Tibial artery (tissue), 4 donors: ENCODE results near the gene TMEM123.

Experiments used
- DNase-seq, 2 donors: peaks; one replicate each; pipeline ENCODE4 v3.0.0-alpha.2; 2019
- H3K27ac ChIP-seq, 2 donors: fragments of 200-600 bp; sonication (generic) in 1 of 2; 1 replicate in 1 of 2; 2 replicates in 1 of 2; pipeline ENCODE4 v1.5.1; 2018 to 2019; ENCODE audit warnings: mild to moderate bottlenecking in 1 of 2
- H3K27me3 ChIP-seq, 2 donors: fragments of 200-600 bp; sonication (generic) in 1 of 2; one replicate each; pipeline versions ENCODE4 v1.5.1 to v1.6.0; 2016 to 2019
- H3K36me3 ChIP-seq, 3 donors: fragments of 200-600 bp; sonication (generic) in 2 of 3; one replicate each; pipeline ENCODE4 v1.5.1; 2016 to 2019; ENCODE audit warnings: mild to moderate bottlenecking in 2 of 3
- H3K4me1 ChIP-seq, 4 donors: fragments of 200-600 bp; sonication (generic) in 2 of 4; 1 replicate in 3 of 4; 2 replicates in 1 of 4; pipeline ENCODE4 v1.5.1; 2016 to 2019
- H3K4me3 ChIP-seq, 2 donors: fragments of 200-600 bp; sonication (generic) in 1 of 2; 1 replicate in 1 of 2; 2 replicates in 1 of 2; pipeline ENCODE4 v1.5.1; 2018 to 2019; ENCODE audit warnings: mild to moderate bottlenecking in 2 of 2
- H3K9me3 ChIP-seq, 3 donors: fragments of 200-600 bp; sonication (generic) in 1 of 3; one replicate each; pipeline ENCODE4 v1.5.1; 2016 to 2019
- intact Hi-C: fragments of 100-400 bp; cut with DNase I; formaldehyde crosslinking; loops from one replicate; pipeline ENCODE4 v1.15.0; 2023; ENCODE audit warnings: low total_unique reads
- TF ChIP-seq, protein P1 (sequence below), 2 experiments: fragments of 200-600 bp in 1 of 2; fragments of 450-650 bp in 1 of 2; IDR thresholded peaks; one replicate each; pipeline ENCODE4 v1.5.1; 2017 to 2019; ENCODE audit warnings: antibody characterized with exemption in 2 of 2, mild to moderate bottlenecking in 1 of 2, moderate library complexity in 1 of 2

Gene TMEM123

GRCh38 chr11:102420547-102420946 lies 32.0 kb downstream of the TMEM123 start:
- DNase-seq = no peak
- Histone ChIP-seq H3K4me3 (no peak overlapping the region), H3K27ac (no peak overlapping the region), H3K9me3 (peaks cover 0 to 9% (median 7%) of the 10 kb centered on the region in 3 donors), H3K27me3 (no peaks in the 10 kb centered on the region), H3K36me3 (no peaks in the 10 kb centered on the region), H3K4me1 (no peaks in the 10 kb centered on the region)
- intact Hi-C loops = no loop called here
- TF ChIP-seq, protein P1, sequence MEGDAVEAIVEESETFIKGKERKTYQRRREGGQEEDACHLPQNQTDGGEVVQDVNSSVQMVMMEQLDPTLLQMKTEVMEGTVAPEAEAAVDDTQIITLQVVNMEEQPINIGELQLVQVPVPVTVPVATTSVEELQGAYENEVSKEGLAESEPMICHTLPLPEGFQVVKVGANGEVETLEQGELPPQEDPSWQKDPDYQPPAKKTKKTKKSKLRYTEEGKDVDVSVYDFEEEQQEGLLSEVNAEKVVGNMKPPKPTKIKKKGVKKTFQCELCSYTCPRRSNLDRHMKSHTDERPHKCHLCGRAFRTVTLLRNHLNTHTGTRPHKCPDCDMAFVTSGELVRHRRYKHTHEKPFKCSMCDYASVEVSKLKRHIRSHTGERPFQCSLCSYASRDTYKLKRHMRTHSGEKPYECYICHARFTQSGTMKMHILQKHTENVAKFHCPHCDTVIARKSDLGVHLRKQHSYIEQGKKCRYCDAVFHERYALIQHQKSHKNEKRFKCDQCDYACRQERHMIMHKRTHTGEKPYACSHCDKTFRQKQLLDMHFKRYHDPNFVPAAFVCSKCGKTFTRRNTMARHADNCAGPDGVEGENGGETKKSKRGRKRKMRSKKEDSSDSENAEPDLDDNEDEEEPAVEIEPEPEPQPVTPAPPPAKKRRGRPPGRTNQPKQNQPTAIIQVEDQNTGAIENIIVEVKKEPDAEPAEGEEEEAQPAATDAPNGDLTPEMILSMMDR (IDR thresholded peaks at IDR 0.05) = no peak

GRCh38 chr11:102419181-102419580 lies 33.4 kb downstream of the TMEM123 start:
- Histone ChIP-seq H3K27me3 (no peaks in the 10 kb centered on the region), H3K27ac (no peak overlapping the region), H3K4me3 (no peak overlapping the region), H3K9me3 (peaks cover 0 to 9% (median 7%) of the 10 kb centered on the region in 3 donors), H3K36me3 (no peaks in the 10 kb centered on the region), H3K4me1 (no peaks in the 10 kb centered on the region)
- TF ChIP-seq, protein P1 (IDR thresholded peaks at IDR 0.05) = no peak
- intact Hi-C loops = no loop called here
- no peak for DNase-seq

DNA sequence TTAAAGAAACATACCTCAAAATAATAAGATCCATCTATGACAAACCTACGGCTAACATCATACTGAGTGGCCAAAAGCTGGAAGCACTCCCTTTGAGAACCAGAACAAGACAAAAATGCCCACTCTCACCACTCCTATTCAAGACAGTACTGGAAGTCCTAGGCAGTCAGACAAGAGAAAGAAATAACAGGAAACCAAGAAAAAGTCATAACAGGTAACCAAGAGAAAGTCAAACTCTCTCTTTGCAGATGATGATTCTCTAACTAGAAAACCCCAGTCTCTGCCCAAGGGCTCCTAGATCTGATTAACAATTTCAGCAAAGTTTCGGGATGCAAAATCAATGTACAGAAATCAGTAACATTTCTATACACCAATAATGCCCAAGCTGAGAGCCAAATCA lies 35.6 kb downstream of the TMEM123 start:
- no peaks in the 10 kb centered on the region for H3K4me1 ChIP-seq
- TF ChIP-seq, protein P1 (IDR thresholded peaks at IDR 0.05) = no peak
- peaks cover 0 to 9% (median 7%) of the 10 kb centered on the region in 3 donors for H3K9me3 ChIP-seq
- DNase-seq = no peak
- H3K4me3 ChIP-seq = no peak overlapping the region
- intact Hi-C loops = no loop called here
- H3K27me3 ChIP-seq = no peaks in the 10 kb centered on the region
- H3K27ac ChIP-seq = no peak overlapping the region
- H3K36me3 ChIP-seq = no peaks in the 10 kb centered on the region

DNA sequence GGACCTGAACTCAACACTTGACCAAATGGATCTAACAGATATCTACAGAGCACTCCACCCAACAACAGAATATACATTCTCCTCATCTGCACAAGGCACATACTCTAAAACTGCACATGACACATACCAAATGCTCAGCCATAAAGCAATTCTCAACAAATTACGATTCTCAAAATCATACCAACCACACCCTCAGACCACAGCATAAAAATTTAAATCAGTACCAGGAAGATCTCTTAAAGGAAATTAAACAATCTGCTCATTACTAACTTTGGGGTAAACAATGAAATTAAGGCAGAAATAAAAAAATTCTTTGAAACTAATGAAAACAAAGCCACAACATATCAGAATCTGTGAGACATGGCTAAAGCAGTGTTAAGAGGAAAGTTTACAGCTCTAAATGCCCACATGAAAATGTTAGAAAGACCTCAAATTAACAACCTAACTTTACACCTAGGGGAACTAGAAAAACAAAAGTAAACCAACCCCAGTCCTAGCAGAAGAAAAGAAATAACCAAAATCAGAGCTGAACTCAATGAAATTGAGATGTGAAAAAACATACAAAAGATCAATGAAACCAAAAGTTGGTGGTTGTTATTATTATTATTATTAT lies 37.2 kb downstream of the TMEM123 start:
- Histone ChIP-seq H3K4me1 (peaks cover 0 to 2% (median 0%) of the 10 kb centered on the region in 4 donors), H3K9me3 (peaks cover 0 to 9% (median 7%) of the 10 kb centered on the region in 3 donors), H3K27me3 (no peaks in the 10 kb centered on the region), H3K36me3 (no peaks in the 10 kb centered on the region), H3K4me3 (no peak overlapping the region), H3K27ac (no peak overlapping the region)
- intact Hi-C loops = no loop called here
- DNase-seq = no peak
- TF ChIP-seq, protein P1 (IDR thresholded peaks at IDR 0.05) = no peak

DNA sequence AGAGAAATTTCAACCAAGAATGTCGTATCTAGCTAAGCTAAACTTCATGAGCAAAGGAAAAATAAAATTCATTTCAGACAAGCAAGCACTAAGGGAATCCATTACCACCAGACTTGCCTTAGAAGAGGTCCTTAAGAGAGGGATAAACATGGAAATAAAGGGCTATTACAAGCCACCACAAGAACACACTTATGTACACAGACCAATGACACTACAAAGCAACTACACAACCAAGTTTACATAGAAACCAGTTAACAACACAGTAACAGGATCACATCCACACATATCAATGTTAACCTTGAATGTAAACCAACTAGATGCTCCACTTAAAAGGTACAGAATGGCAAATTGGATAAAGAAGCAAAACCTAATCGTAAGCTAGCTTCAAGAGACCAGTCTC lies 38.0 kb downstream of the TMEM123 start:
- H3K27ac ChIP-seq = no peak overlapping the region
- TF ChIP-seq, protein P1 (IDR thresholded peaks at IDR 0.05) = no peak
- DNase-seq = no peak

More for the DNA sequence above, 38.0 kb downstream of the TMEM123 start:
- H3K4me1 ChIP-seq = peaks cover 0 to 5% (median 0%) of the 10 kb centered on the region in 4 donors
- H3K4me3 ChIP-seq = no peak overlapping the region
- H3K27me3 ChIP-seq = no peaks in the 10 kb centered on the region
- intact Hi-C loops = no loop called here
- H3K36me3 ChIP-seq = no peaks in the 10 kb centered on the region
- peaks cover 0 to 9% (median 7%) of the 10 kb centered on the region in 3 donors for H3K9me3 ChIP-seq
